Peyer's patch (tissue), 4 donors: ENCODE results near the gene LRRC32. TPM values are rescaled to one million over a fixed set of nuclear protein-coding genes. Genes with fewer than 3 reads are reported as not detected.

Experiments
- DNase-seq, 3 donors: peaks; one replicate each; pipeline ENCODE4 v3.0.0-alpha.2; 2017 to 2019
- H3K27ac ChIP-seq, 4 donors: fragments of 200-600 bp; sonication (generic); one replicate each; pipeline ENCODE4 v1.5.1; 2016 to 2019
- H3K27me3 ChIP-seq, 2 donors: fragments of 200-600 bp; sonication (generic); one replicate each; pipeline ENCODE4 v1.5.1; 2019
- H3K36me3 ChIP-seq, 3 donors: fragments of 200-600 bp; sonication (generic); one replicate each; pipeline ENCODE4 v1.5.1; 2016 to 2019
- H3K4me1 ChIP-seq, 4 donors: fragments of 200-600 bp; sonication (generic); one replicate each; pipeline ENCODE4 v1.5.1; 2016 to 2019
- H3K4me3 ChIP-seq, 4 donors: fragments of 200-600 bp; sonication (generic); 1 replicate in 3 of 4; 2 replicates in 1 of 4; pipeline ENCODE4 v1.5.1; 2016 to 2019; ENCODE audit warnings: mild to moderate bottlenecking in 1 of 4
- H3K9me3 ChIP-seq, 4 donors: fragments of 200-600 bp; sonication (generic); one replicate each; pipeline ENCODE4 v1.5.1; 2016 to 2019; ENCODE audit warnings: mild to moderate bottlenecking in 1 of 4
- POLR2A ChIP-seq, 2 donors: fragments of 450-650 bp; IDR thresholded peaks; one replicate each; pipeline ENCODE4 v1.5.1; 2017; ENCODE audit warnings: antibody characterized with exemption in 2 of 2, mild to moderate bottlenecking in 2 of 2, moderate library complexity in 2 of 2
- total RNA-seq, 4 donors: library from RNA; depleted of rRNA; stranded (reverse); fragments of >200 nt; gene quantifications; one replicate each; pipeline ENCODE4 v1.1.0, GENCODE V29; 2016
- TF ChIP-seq, protein P1 (sequence below), 6 experiments: fragments of 450-650 bp in 4 of 6; fragments of 200-600 bp in 2 of 6; sonication (generic) in 1 of 6; IDR thresholded peaks; one replicate each; pipeline ENCODE4 v1.5.1; 2017 to 2019; ENCODE audit warnings: antibody characterized with exemption in 6 of 6, mild to moderate bottlenecking in 3 of 6, moderate library complexity in 1 of 6

LRRC32 gene, protein sequence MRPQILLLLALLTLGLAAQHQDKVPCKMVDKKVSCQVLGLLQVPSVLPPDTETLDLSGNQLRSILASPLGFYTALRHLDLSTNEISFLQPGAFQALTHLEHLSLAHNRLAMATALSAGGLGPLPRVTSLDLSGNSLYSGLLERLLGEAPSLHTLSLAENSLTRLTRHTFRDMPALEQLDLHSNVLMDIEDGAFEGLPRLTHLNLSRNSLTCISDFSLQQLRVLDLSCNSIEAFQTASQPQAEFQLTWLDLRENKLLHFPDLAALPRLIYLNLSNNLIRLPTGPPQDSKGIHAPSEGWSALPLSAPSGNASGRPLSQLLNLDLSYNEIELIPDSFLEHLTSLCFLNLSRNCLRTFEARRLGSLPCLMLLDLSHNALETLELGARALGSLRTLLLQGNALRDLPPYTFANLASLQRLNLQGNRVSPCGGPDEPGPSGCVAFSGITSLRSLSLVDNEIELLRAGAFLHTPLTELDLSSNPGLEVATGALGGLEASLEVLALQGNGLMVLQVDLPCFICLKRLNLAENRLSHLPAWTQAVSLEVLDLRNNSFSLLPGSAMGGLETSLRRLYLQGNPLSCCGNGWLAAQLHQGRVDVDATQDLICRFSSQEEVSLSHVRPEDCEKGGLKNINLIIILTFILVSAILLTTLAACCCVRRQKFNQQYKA
- 10 to 100 TPM in 3 of 4 donors, 1 to 10 TPM in 1; 4.0 to 36.7 (median 23.0) TPM for total RNA-seq

DNA sequence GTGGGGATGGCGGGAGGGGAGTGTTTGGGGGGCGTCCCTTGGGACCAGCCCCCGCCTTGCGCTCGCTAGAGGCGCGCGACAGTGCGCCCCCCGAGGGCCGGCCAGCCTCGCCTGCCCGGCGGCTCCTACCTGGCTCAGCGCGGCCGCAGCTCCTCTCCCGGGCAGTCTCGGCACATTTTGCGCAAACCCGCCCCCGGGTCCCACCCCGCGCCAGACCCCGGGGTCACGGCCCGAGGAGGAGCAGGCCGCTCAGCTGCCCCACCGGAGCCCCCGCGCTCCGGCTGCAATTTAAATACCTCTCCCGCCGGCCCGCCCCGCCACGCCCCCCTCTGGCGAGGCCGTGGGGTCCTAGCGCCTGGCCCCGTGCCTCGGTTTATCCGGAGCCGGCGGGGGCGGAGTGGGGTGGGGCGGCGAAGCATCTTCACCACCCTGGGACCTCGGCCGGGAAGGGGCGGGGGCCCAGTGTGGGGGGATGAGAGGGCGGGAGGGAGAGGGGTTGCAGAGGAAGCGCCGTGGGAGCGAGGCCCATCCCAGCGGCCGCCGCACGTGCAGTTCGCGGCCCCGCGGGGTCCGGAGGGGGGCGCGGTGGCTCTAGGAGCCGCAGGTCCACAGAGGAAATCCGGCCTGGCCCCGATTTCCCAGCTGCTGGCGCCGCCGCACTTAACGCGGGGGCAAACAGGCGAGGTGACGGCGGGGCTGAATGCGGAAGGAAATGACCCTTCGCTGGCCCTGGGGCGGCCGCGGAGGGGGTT is at the start of gene LRRC32:
Gene LRRC32, minus strand, starts transcription at position 263 of the 752 bp plus-strand sequence. CDS start 4,793 bp downstream, outside the sequence.
- Histone ChIP-seq H3K4me3 (peak within 1 kb of the TSS; percentile 46 to 69 (median 54)), H3K4me1 (peaks cover 0 to 44% (median 34%) of the 10 kb centered on the region in 4 donors), H3K36me3 (no peaks in the 10 kb centered on the region), H3K9me3 (no peaks in the 10 kb centered on the region), H3K27ac (peak within 1 kb of the TSS; percentile 51 to 73 (median 68)), H3K27me3 (no peaks in the 10 kb centered on the region)
- no peak for TF ChIP-seq POLR2A (IDR thresholded peaks at IDR 0.05)
- TF ChIP-seq, protein P1, sequence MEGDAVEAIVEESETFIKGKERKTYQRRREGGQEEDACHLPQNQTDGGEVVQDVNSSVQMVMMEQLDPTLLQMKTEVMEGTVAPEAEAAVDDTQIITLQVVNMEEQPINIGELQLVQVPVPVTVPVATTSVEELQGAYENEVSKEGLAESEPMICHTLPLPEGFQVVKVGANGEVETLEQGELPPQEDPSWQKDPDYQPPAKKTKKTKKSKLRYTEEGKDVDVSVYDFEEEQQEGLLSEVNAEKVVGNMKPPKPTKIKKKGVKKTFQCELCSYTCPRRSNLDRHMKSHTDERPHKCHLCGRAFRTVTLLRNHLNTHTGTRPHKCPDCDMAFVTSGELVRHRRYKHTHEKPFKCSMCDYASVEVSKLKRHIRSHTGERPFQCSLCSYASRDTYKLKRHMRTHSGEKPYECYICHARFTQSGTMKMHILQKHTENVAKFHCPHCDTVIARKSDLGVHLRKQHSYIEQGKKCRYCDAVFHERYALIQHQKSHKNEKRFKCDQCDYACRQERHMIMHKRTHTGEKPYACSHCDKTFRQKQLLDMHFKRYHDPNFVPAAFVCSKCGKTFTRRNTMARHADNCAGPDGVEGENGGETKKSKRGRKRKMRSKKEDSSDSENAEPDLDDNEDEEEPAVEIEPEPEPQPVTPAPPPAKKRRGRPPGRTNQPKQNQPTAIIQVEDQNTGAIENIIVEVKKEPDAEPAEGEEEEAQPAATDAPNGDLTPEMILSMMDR (IDR thresholded peaks at IDR 0.05): no peak
- DNase-seq: peak; percentile 26 to 66 (median 65)

DNA sequence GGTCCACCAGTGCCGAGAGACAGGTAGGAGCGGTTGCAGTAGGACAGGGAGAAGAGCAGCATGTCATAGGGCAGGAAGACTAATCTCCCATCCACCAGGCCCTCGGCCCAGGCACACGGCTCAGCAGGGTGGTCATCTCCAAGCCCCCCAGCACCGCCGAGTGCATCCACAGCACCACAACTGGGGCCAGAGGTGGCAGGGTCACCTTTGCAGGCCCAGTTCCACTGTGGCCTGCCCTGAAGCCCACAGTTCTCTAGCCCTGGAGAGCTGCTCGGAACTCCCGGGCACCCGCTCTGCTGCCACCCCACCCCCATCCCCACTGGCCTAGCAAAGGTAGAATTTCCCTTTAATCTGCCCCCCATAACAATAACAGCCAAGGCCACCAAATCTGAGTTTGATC is 49.1 kb upstream of the LRRC32 start:
- DNase-seq: no peak
- H3K4me3 ChIP-seq: no peak overlapping the region
- H3K36me3 ChIP-seq: no peaks in the 10 kb centered on the region
- no peaks in the 10 kb centered on the region for H3K9me3 ChIP-seq
- H3K4me1 ChIP-seq: peaks cover 0 to 6% (median 2%) of the 10 kb centered on the region in 4 donors
- TF ChIP-seq, protein P1 (IDR thresholded peaks at IDR 0.05): no peak
- no peak for TF ChIP-seq POLR2A (IDR thresholded peaks at IDR 0.05)
- H3K27ac ChIP-seq: no peak overlapping the region
- H3K27me3 ChIP-seq: no peaks in the 10 kb centered on the region

DNA sequence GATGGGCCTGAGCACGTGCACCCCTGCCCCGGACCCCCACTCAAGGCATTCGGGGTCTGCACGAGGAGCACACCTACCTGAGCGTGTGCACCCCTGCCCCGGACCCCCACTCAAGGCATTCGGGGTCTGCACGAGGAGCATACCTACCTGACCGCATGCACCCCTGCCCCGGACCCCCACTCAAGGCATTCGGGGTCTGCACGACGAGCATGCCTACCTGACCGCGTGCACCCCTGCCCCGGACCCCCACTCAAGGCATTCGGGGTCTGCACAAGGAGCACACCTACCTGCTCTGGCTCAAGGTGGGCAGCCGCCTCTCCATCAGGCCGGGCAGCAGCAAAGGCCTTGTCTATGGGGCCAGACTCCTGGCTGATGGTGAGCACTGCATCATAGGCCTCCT is 48.7 kb upstream of the LRRC32 start:
- Histone ChIP-seq H3K36me3 (no peaks in the 10 kb centered on the region), H3K4me3 (no peak overlapping the region), H3K9me3 (no peaks in the 10 kb centered on the region), H3K27ac (no peak overlapping the region), H3K4me1 (peaks cover 0 to 6% (median 2%) of the 10 kb centered on the region in 4 donors), H3K27me3 (no peaks in the 10 kb centered on the region)
- DNase-seq: no peak
- TF ChIP-seq, protein P1 (IDR thresholded peaks at IDR 0.05): no peak
- no peak for TF ChIP-seq POLR2A (IDR thresholded peaks at IDR 0.05)

- TF ChIP-seq, protein P1 (IDR thresholded peaks at IDR 0.05): no peak
- no peak for TF ChIP-seq POLR2A (IDR thresholded peaks at IDR 0.05)
- no peaks in the 10 kb centered on the region for H3K27me3 ChIP-seq
- H3K4me1 ChIP-seq: peaks cover 0 to 6% (median 2%) of the 10 kb centered on the region in 4 donors
- H3K4me3 ChIP-seq: no peak overlapping the region
- no peaks in the 10 kb centered on the region for H3K36me3 ChIP-seq
- H3K27ac ChIP-seq: no peak overlapping the region
- H3K9me3 ChIP-seq: no peaks in the 10 kb centered on the region
- no peak for DNase-seq
Measured at GRCh38 chr11:76717816-76718215, 47.3 kb upstream of the LRRC32 start.

- no peak overlapping the region for H3K4me3 ChIP-seq
- no peaks in the 10 kb centered on the region for H3K27me3 ChIP-seq
- peaks cover 0 to 6% (median 2%) of the 10 kb centered on the region in 4 donors for H3K4me1 ChIP-seq
- H3K27ac ChIP-seq: no peak overlapping the region
- TF ChIP-seq, protein P1 (IDR thresholded peaks at IDR 0.05): no peak
- TF ChIP-seq POLR2A (IDR thresholded peaks at IDR 0.05): no peak
- H3K36me3 ChIP-seq: no peaks in the 10 kb centered on the region
- H3K9me3 ChIP-seq: no peaks in the 10 kb centered on the region
- DNase-seq: no peak
Measured at GRCh38 chr11:76717369-76717768, 46.8 kb upstream of the LRRC32 start.
